ENCODE data around the gene SELENOI.
"Not testable (repeated sequence)": the region's sequence is repeated elsewhere in the genome, so short reads cannot be mapped to it uniquely, and the experiment has no call there.

The SELENOI gene

GRCh38 chr2:26356771-26357170 lies 10.8 kb downstream of the SELENOI start:
- no peak for DNase-seq (ENCODE audit: low read depth in 2 of 2)

DNA sequence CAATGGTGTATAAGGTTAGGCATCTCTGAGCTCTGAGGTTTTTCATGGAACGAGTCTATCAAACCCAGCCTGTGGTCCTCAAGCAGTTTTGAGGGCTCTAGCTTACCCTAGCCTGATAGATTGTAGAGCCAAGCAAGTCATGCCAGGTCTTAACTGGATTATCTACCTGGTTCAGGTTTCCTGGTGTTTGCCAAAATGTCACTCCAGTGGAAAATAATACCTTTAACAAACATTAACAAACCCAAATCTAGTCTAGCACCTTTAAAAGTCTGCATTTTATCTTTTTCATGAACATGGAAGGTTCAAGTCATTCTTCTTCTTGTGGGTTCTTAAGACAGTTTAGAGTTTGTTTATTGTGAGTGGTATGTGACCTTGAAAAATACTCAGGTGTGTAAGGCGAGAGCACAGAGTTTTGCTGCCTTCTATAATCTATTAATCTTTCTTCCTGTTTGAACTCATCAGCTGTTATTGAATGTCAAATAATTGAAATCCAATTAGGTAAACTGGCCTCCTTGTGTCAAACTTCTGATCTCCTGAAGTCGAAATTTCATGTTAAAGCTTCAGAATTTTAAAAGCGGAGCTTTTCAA lies 14.0 kb downstream of the SELENOI start:
- DNase-seq (ENCODE audit: low read depth in 2 of 2) = no peak

- no peak for DNase-seq (ENCODE audit: low read depth in 2 of 2)
Measured at GRCh38 chr2:26363323-26363722, 17.4 kb downstream of the SELENOI start.

DNA sequence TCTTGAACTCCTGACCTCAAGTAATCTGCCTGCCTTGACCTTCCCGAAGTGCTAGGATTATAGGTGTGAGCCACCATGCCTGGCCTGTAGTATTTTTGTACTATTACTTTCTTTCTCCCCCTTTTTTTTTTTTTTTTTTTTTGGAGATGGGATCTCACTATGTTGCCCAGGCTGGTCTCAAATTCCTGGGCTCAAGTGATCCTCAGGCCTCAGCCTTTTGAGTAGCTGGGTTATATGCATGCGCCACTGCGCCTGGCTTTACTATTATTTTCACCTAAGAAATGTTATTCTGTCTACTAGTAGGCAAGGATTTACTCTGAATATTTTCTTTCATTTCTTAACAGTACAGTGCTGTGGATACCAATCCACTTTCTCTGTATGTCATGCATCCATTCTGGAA lies 18.0 kb downstream of the SELENOI start:
- no peak for DNase-seq (ENCODE audit: low read depth in 2 of 2)

- DNase-seq (ENCODE audit: low read depth in 2 of 2) = no peak
Measured at GRCh38 chr2:26364669-26365068, 18.7 kb downstream of the SELENOI start.

GRCh38 chr2:26366957-26367356 lies 21.0 kb downstream of the SELENOI start:
- DNase-seq (ENCODE audit: low read depth in 2 of 2) = no peak

DNA sequence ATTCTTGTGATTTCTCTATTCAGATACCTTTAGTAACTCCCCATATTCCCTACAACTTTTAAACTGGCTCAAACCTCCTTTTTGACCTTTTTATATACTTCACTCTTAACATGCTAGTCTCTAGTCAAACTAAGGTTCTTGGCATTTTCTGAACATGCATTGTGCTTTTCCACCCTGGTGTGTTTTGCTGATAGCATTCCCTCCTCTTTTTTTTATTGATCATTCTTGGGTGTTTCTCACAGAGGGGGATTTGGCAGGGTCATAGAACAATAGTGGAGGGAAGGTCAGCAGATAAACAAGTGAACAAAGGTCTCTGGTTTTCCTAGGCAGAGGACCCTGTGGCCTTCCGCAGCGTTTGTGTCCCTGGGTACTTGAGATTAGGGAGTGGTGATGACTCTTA lies 23.7 kb downstream of the SELENOI start:
- DNase-seq (ENCODE audit: low read depth in 2 of 2) = not testable (repeated sequence)

DNA sequence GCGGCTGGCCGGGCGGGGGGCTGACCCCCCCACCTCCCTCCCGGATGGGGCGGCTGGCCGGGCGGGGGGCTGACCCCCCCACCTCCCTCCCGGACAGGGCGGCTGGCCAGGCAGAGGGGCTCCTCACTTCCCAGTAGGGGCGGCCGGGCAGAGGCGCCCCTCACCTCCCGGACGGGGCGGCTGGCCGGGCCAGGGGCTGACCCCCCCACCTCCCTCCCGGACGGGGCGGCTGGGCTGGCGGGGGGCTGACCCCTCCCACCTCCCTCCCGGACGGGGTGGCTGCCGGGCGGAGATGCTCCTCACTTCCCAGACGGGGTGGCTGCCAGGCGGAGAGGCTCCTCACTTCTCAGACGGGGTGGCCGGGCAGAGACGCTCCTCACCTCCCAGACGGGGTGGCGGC lies 25.0 kb downstream of the SELENOI start:
- DNase-seq (ENCODE audit: low read depth in 2 of 2) = not testable (repeated sequence)

DNA sequence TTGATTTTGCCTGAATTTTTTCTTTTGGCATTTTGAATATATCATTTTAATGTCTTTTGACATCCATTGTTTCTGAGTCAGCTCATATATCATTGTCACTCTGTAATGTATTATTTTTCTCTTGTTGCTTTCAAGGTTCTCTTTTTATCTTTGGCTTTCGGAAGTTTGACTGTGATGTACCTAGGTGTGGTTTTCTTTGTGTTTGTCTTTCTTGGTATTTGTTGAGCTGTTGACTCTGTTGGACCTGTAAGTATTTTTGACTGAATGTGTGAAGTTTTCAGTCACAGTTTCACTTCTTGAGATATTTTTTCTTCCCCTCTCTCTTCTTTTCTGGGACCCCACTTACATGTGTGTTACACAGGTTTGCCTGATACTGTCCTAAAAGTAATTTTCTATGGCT lies 30.9 kb downstream of the SELENOI start:
- no peak for DNase-seq (ENCODE audit: low read depth in 2 of 2)

DNA sequence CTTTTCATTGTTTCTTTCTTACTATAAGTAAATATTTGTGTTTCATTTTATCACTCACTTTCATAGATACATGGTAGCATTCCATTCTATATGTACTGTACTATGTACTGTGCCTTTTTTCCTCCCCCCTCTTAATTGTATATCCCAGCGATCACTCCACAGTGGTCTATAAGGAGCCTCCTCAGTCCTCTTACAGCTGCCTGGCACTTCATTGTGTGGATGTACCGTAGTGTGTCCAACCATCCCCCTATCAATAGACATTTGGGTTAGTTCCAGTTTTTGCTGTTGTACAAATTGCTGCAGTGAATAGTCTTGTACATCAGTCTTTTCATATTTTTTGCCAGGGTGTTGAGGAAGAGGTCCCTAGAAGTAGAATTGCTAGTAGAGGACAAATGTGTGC lies 34.3 kb downstream of the SELENOI start:
- no peak for DNase-seq (ENCODE audit: low read depth in 2 of 2)

DNA sequence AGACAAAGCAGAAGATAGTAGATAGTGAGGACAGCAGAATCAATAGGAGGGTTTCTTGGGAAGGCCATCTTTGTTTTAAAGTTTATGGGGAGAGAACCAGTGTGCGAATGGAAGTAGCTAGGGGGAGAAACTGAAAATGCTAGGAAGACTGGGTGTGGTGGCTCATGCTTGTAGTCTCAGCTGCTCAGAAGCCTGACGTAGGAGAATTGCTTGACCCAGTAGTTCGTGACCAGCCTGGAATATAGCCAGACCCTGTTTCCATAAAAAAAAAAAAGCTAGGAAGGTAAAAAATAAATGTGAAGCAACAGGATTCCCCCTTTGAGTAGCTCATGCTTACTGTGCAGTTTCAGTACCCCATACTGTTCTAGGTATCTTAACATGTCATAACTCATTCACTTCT lies 36.6 kb downstream of the SELENOI start:
- DNase-seq (ENCODE audit: low read depth in 2 of 2) = no peak

GRCh38 chr2:26384183-26384582 lies 38.2 kb downstream of the SELENOI start:
- no peak for DNase-seq (ENCODE audit: low read depth in 2 of 2)

DNA sequence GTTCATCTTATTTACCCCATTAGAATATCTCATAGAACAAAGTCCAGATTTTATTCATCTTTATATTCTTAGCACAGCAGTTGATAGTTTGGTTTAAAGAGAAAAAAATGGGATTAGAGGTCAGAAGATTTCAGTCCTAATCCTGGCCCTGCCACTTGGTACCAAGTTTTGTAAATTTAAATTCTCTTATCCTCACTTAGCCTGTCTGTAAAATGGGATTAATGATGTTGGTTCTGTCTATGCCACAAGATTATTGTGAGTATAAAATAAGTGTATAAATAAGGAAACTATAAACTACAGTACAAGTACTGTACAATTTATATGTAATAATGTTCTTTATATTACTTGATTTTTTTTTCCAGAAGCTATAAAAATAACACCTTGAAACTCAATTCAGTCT lies 38.7 kb downstream of the SELENOI start:
- DNase-seq (ENCODE audit: low read depth in 2 of 2) = no peak

- no peak for DNase-seq (ENCODE audit: low read depth in 2 of 2)
Measured at GRCh38 chr2:26387189-26387588, 41.2 kb downstream of the SELENOI start.

DNA sequence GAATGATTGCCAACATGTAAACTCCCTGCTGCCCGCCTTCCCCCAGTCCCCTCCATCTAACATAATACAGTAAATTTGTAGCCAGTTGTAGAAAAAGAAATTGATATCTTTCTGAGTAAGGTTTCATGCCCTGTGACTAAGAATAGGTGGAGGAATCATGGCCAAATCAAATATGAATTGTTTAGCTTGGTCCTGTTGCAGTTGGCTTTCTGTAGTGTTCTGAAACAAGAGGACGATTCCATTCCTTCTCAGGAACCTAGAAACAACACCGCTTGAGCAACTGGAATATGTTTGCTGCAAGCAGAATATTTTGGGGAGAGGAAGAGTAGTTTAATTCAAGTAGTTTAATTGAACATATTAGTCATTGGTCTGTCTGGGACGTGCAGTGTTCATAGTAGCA lies 48.8 kb downstream of the SELENOI start:
- DNase-seq (ENCODE audit: low read depth in 2 of 2) = no peak

DNA sequence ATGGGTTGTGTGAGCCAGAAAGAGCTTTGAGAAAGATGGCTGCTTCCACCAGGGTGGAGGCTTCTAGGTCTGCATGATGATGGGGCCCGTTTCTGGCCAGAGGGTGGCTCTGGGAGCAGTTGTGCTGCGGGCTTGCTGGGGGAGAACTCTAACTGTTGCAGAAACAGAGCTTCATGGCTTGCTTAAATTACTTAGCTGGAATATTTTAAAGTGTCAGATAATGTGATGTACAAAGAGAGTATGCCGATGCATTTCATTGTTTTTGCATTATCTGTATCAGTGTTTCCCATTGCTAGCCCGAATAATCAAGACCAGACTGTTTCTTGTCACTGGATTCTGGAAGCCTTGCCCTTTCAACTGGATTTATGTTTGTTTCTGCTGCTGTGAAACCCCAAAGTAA lies 49.5 kb downstream of the SELENOI start:
- no peak for DNase-seq (ENCODE audit: low read depth in 2 of 2)

DNA sequence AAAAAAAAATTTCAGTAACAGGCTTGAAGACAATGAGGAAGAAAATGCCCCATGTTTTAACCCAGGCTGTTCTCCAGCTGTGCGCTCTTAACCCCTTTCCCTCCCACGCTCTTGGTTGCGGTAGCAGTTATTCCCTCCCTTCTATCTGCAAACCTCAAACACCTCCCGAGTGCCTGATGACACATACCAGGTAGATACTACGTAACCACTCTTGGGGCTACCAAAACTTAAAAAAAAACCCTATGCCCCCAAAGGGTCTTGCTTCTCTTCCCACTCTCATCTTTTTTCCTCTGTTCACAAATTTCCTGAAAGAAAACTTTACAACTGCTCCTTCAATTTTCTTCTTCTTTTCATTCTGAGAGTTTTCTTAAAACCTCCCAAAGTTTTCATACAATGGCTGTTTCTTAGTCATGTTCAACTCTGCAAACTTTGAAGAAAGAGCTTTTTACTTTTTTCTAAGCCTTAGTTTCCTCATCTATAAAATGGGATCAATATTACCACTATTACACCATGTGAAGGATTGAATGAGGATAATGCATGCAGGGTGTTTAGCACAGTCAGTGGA lies 50.9 kb downstream of the SELENOI start:
- DNase-seq (ENCODE audit: low read depth in 2 of 2) = peak; percentile 13 to 16

GRCh38 chr2:26399771-26400376 lies 53.9 kb downstream of the SELENOI start:
- no peak for DNase-seq (ENCODE audit: low read depth in 2 of 2)

DNA sequence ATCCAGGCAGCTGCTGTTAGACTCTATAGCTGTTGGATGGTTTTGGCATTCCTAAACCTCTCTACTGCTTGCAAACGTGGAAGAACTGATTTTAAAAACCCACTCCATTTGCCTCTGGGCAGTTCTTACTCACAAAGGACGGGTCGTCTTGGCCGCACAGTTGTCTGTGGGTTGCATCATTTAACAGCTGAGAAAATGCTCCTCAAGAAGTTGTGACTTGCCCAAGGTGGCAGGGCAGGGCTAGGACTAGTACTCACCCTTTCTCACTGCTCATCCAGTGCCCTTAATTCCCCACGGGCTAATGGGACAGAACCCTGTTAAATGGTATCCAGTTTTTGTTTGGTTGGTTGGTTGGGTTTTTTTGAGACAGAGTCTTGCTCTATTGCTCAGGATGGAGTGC lies 54.8 kb downstream of the SELENOI start:
- no peak for DNase-seq (ENCODE audit: low read depth in 2 of 2)

DNA sequence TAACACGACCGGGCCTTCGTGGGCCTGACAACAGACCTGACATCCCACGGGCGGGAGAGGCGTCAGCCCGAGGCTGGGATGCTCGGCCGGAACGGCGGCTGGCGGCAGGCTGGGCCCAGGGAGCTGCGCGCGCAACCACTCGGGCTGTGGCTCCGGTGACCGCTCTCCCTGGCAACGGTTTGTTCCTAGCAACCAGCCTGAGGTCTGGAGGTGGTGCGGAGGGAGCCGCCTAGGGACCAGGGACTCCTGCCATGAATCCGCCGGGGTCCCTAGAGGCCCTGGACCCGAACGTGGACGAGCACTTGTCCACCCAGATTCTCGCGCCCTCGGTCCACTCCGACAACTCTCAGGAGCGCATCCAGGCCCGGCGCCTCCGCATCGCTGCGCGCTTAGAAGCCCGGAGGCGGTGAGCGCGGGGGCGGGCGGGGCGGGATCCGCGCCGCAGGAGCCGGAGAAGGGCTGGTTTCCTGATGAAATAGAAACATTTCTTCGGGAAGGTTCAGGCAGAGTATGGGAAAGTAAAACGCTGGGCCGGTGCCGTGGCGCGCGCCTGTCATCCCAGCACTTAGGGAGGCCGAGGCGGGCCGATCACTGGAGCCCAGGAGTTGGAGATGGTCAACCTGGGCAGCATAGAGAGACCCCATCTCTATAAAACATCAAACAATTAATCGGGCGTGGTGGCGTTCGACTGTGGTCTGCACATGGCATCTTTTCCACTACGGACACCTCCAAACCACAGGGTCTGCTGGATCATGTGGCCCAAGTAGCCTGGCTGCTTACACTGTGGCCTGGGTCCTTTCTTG lies 56.0 kb downstream of the SELENOI start, which contains the start of gene DRC1:
Gene DRC1 (plus strand): TSS at position 182 of the 803 bp plus-strand sequence. CDS start 70 bp downstream, at position 252.
- DNase-seq (ENCODE audit: low read depth in 2 of 2) = peak; percentile 15 to 20

- no peak for DNase-seq (ENCODE audit: low read depth in 2 of 2)
Measured at GRCh38 chr2:26407526-26407925, 61.6 kb downstream of the SELENOI start.

- no peak for DNase-seq (ENCODE audit: low read depth in 2 of 2)
Measured at GRCh38 chr2:26409785-26410184, 63.8 kb downstream of the SELENOI start.

GRCh38 chr2:26410764-26411243 lies 64.9 kb downstream of the SELENOI start:
- no peak for DNase-seq (ENCODE audit: low read depth in 2 of 2)
